ENCODE results near the gene TEX22.

The TEX22 gene

DNA sequence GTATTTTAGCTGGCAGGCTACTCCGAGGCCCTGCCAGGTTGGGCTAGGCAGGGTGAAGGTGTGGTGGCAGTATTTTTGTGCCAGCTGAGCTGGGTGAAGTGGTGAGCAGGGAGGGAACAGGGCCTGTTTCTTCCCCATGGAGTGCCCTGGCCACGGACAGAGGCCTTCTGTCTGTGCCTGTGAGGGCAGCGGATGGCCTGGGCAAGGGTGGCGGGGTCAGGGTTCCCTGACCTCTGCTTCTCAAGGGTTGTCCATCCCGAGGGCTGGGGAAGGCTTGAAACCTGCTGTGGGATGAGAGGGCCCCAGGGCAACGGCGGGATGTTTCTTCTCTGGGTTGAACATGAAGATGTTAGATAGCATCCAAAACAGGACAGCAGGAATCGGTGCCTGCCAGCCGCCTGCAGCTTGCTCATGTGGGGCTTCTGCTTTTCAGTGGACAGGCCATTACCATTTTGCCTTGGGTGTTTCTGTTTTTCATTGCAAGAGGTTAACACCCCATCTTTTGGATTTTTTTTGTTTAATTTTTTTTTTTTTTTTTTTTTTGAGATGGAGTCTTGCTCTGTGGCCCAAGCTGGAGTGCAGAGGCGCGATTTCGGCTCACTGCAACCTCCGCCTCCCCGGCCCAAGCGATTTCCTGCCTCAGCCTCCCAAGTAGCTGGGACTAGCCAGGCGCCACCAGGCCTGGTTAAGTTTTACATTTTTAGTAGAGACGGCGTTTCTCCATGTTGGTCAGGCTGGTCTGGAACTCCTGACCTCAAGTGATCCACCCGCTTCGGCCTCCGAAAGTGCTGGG lies 24.6 kb downstream of the TEX22 start:
- DNase-seq = no peak

GRCh38 chr14:105423488-105424195 lies 25.3 kb downstream of the TEX22 start:
- DNase-seq = no peak

- no peak for DNase-seq
Measured at GRCh38 chr14:105424861-105425260, 26.5 kb downstream of the TEX22 start.

DNA sequence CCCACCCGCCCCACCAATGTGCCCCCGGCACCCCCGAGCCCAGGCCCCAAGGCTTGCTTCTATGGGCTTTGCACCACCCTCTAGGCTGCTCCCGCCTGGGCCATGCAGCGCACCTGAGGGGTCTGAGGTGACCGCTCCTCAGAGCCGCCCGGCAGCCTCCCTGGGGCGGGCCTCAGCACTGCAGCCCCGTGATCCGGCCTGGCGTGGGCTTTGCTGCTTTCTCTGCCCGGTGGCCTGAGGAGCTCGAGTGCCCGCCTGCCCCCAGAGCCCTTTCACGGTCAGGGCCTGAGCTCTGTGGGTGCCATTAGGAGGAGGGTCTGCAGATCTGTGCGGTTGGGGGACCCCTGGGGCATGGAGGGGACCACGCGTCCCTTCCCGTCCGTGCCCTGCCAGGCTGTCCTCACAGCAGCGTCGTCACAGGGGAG lies 27.5 kb downstream of the TEX22 start:
- no peak for DNase-seq

- no peak for DNase-seq
Measured at GRCh38 chr14:105426416-105427130, 28.2 kb downstream of the TEX22 start.

DNA sequence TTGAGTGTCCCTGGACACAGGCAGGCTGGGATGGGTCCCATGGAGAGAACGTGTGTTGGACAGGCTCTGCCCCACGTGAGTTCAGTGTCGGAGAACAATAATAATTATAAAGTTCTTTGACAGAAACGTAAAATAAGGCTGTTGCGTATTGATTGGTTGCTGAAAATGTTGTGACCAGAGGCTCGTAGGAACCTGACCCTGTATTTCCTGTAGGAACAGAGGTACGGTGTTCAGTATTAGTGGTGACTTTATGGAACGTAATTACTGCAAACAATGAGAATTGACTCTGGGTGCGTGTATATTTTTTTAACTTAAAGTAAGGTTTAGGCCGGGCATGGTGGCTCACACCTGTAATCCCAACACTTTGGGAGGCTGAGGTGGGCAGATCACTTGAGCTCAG lies 29.1 kb downstream of the TEX22 start:
- no peak for DNase-seq

DNA sequence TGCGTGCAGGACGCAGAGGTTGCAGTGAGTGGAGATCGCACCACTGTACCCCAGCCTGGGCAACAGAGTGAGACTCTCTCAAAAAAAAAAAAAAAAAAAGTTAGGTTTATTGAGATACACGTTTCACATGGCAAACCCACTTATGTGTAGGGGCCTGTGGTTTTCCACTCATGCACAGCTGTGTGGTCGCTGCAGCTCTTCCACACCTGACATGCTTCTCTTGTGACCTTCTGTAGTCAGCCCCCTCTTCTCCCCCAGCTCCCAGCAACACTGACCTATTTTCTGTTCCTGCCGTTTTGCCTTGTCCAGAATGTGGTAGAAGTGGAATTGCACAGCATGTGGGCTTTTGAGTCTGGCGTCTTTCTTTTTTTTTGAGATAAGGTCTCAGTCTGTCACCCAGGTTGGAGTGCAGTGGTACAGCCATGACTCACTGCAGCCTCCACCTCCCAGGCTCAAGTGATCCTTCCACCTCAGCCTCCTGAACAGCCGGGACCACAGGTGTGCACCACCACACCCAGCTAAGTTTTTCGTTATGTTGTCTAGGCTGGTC lies 29.7 kb downstream of the TEX22 start:
- no peak for DNase-seq

- no peak for DNase-seq
Measured at GRCh38 chr14:105430042-105430441, 31.7 kb downstream of the TEX22 start.

DNA sequence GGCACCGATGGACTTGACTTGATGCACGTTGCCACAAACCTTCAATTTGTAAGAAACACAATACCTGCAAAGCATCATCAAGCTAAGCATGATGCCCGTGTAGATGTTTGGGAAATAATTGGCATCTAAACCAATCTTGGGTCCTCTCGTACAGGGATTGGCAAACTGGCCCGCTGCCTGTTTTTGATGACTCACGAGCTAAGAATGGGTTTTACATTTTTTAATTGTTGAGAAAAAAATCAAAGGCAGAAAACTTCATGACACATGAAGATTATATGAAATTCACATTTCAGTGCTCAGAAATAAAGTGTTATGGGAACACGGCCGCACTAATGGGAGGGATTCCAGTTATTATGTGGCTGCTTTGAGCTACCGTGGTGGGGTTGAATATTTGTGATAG lies 32.2 kb downstream of the TEX22 start:
- DNase-seq = peak; percentile 4

- no peak for DNase-seq
Measured at GRCh38 chr14:105431256-105431655, 32.9 kb downstream of the TEX22 start.

DNA sequence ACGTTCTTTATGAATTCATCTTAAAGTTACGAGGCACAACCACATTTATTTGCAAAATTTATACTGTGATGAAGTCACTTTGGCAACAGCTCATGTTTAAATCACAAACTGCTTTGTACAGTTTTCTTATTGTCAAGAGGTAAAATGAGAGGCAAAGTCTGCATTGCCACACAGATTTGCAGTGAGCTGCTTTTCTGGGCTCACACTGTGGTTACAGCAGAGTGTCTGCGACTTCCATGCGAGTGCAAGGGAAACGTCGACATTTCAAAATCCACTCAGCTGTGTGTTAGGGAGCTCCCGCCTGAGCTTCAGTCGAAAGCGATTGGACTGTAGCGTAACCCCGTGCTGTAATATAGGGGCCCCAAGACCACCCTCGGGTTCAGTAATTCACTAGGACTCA lies 34.3 kb downstream of the TEX22 start:
- no peak for DNase-seq

GRCh38 chr14:105433161-105433605 lies 34.8 kb downstream of the TEX22 start:
- DNase-seq = no peak

DNA sequence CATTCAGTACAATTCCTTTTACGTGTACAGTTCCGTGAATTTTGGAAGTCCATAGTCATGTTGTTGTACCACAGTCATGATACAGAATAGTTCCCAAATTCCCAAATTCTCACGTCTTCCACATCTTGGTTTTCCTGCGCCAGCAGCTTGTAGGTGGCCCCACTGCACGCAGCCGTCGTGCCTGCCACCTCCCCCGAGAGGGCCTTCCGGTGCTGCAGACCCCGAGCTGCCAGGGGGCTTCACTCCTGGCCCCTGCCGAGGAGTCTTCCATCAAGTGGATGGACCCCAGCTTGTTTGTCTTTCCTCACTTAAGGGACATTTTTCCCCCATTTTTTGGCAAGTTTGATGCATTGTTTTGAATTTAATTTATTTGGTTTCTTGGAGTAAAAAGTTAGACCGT lies 38.1 kb downstream of the TEX22 start:
- no peak for DNase-seq

- DNase-seq = no peak
Measured at GRCh38 chr14:105436891-105437722, 38.8 kb downstream of the TEX22 start.

GRCh38 chr14:105437723-105438500 lies 39.6 kb downstream of the TEX22 start:
- no peak for DNase-seq

GRCh38 chr14:105439179-105439578 lies 40.8 kb downstream of the TEX22 start:
- no peak for DNase-seq

GRCh38 chr14:105439710-105440553 lies 41.6 kb downstream of the TEX22 start:
- no peak for DNase-seq

DNA sequence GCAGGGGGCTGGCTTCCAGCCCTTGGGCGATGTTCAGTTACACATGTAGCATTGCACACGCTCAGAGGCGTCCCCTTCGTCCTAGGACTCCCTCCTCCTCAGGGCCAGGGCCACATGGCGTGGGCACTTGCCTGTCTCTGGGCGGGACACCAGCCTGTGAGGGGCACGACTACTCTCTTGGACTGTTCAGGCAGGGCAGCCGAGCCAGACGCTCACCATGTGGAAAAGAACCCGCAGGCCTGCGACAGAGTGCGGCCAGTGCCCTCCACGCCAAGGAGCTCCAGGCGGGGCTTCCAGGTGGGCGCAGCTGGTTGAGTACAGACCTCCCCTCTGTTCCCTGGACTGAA lies 42.2 kb downstream of the TEX22 start:
- no peak for DNase-seq

DNA sequence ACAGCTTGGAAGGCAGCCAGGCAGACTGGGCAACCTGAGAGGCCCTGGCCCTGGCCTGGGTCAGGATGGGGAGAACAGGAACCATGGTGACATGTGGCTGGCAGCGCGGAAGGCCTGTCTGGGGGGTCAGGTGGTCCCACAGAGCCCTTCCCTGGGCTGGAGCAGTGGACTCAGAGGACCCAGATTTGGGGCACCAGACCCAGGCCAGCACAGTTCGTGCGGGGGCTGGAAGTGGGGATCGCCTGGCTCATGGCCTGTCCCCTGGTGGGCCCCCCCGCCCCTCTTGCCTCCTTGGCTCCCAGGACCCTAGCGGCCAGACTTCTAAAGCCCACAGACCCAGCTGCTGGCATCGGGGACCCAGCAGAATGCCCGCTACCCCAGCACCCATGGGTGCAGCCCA lies 42.7 kb downstream of the TEX22 start:
- no peak for DNase-seq

DNA sequence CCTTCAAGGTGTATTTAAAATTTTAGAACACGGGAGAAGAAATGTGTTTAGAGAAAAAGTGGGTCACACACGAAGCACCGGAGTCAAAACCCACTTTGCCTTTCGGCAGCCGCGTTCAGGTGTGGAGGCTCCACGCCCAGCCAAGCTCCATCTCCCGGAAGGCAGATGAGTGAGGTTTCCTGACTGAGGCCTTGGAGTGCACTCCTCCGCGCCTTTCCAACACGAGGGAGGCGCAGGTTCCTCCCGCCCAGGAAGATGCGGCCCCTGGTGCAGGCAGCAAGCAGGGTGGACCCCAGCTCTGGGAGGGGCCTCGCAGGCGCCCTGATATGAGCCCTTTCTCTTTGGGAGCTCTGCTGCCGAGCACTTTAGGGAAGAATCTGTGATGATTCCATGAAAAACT lies 43.8 kb downstream of the TEX22 start:
- no peak for DNase-seq

DNA sequence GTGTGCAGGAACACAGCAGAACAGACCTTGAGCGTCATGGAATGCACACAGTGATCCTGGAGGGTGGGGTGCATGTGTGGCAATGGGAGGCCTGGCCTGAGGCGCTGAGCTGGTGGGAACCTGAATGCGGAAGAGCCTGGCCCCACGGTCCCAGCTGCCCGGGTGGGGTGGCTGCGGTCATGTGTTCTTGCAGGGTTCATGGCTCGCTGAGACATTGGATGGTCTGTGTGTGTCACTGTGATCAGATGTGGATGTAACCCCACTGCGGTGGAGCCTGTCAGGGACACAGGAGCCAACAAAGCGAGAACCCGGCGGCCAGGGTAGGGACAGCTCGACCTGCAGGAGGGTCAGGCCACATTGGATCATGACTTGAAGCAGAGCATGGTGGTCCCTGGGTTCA lies 44.5 kb downstream of the TEX22 start:
- DNase-seq = no peak

Data from left hindlimb (tissue), 1 donor.